Measurements from ENCODE around the gene KPTN. TPM values are rescaled to one million over a fixed set of nuclear protein-coding genes. Genes with fewer than 3 reads are reported as not detected.

Gene KPTN
- total and polyA plus RNA-seq, 7 donors: 4.4 to 12.2 (median 4.8) TPM

- DNase-seq: no peak
- TF ChIP-seq EP300 (IDR thresholded peaks at IDR 0.05): no peak
- no peak for TF ChIP-seq CTCF (IDR thresholded peaks at IDR 0.05)
- TF ChIP-seq POLR2A (IDR thresholded peaks at IDR 0.05): no peak
- no peak for TF ChIP-seq POLR2AphosphoS5 (IDR thresholded peaks at IDR 0.05)
- Histone ChIP-seq H3K4me3 (no peak overlapping the region), H3K27ac (no peak overlapping the region), H3K9me3 (no peaks in the 10 kb centered on the region), H3K27me3 (no peaks in the 10 kb centered on the region), H3K4me1 (peaks cover 0 to 5% (median 2%) of the 10 kb centered on the region in 4 donors), H3K36me3 (peaks cover 10 to 94% (median 39%) of the 10 kb centered on the region in 4 donors)
- intact Hi-C loops (cut with DNase I): no loop called here
- WGBS, 2 donors: 83 to 87% methylated on average over 18 of the region's 18 CpGs
Observed at GRCh38 chr19:47493378-47494210, 9.6 kb upstream of the KPTN start.

GRCh38 chr19:47492571-47493377, 8.8 kb upstream of the KPTN start:
- 68 to 79% methylated on average over 23 of the region's 23 CpGs for WGBS, 2 donors
- TF ChIP-seq CTCF (IDR thresholded peaks at IDR 0.05): no peak
- no peak for TF ChIP-seq EP300 (IDR thresholded peaks at IDR 0.05)
- no peak for TF ChIP-seq POLR2AphosphoS5 (IDR thresholded peaks at IDR 0.05)
- no peak for TF ChIP-seq POLR2A (IDR thresholded peaks at IDR 0.05)
- Histone ChIP-seq H3K27me3 (no peaks in the 10 kb centered on the region), H3K9me3 (no peaks in the 10 kb centered on the region), H3K4me3 (no peak overlapping the region), H3K27ac (no peak overlapping the region), H3K4me1 (no peaks in the 10 kb centered on the region), H3K36me3 (peaks cover 8 to 94% (median 43%) of the 10 kb centered on the region in 4 donors)
- DNase-seq: no peak
- intact Hi-C loops (cut with DNase I): no loop called here

GRCh38 chr19:47492137-47492533, 8.1 kb upstream of the KPTN start:
- TF ChIP-seq EP300 (IDR thresholded peaks at IDR 0.05) (no peak), POLR2AphosphoS5 (IDR thresholded peaks at IDR 0.05) (no peak), POLR2A (IDR thresholded peaks at IDR 0.05) (no peak), CTCF (IDR thresholded peaks at IDR 0.05) (no peak)
- intact Hi-C loops (cut with DNase I): no loop called here
- peak; percentile 58 for DNase-seq
- H3K36me3 ChIP-seq: peaks cover 2 to 94% (median 42%) of the 10 kb centered on the region in 4 donors
- H3K4me1 ChIP-seq: no peaks in the 10 kb centered on the region
- H3K9me3 ChIP-seq: no peaks in the 10 kb centered on the region
- H3K27ac ChIP-seq: no peak overlapping the region
- no peaks in the 10 kb centered on the region for H3K27me3 ChIP-seq
- H3K4me3 ChIP-seq: no peak overlapping the region
- WGBS, 2 donors: 87 to 88% methylated on average over 14 of the region's 14 CpGs

- H3K27me3 ChIP-seq: no peaks in the 10 kb centered on the region
- peaks cover 0 to 92% (median 39%) of the 10 kb centered on the region in 4 donors for H3K36me3 ChIP-seq
- DNase-seq: peak; percentile 60
- H3K27ac ChIP-seq: no peak overlapping the region
- no peaks in the 10 kb centered on the region for H3K4me1 ChIP-seq
- no peaks in the 10 kb centered on the region for H3K9me3 ChIP-seq
- TF ChIP-seq POLR2AphosphoS5 (IDR thresholded peaks at IDR 0.05): no peak
- TF ChIP-seq CTCF (IDR thresholded peaks at IDR 0.05): no peak
- no peak for TF ChIP-seq EP300 (IDR thresholded peaks at IDR 0.05)
- no peak for TF ChIP-seq POLR2A (IDR thresholded peaks at IDR 0.05)
- 85 to 86% methylated on average over 22 of the region's 22 CpGs for WGBS, 2 donors
- intact Hi-C loops (cut with DNase I): no loop called here
- no peak overlapping the region for H3K4me3 ChIP-seq
Observed at GRCh38 chr19:47491358-47492136, 7.5 kb upstream of the KPTN start.
